ENCODE results near the gene NCLN.

GRCh38 chr19:3178973-3179738, 6.6 kb upstream of the NCLN start:
- TF ChIP-seq, protein P1, sequence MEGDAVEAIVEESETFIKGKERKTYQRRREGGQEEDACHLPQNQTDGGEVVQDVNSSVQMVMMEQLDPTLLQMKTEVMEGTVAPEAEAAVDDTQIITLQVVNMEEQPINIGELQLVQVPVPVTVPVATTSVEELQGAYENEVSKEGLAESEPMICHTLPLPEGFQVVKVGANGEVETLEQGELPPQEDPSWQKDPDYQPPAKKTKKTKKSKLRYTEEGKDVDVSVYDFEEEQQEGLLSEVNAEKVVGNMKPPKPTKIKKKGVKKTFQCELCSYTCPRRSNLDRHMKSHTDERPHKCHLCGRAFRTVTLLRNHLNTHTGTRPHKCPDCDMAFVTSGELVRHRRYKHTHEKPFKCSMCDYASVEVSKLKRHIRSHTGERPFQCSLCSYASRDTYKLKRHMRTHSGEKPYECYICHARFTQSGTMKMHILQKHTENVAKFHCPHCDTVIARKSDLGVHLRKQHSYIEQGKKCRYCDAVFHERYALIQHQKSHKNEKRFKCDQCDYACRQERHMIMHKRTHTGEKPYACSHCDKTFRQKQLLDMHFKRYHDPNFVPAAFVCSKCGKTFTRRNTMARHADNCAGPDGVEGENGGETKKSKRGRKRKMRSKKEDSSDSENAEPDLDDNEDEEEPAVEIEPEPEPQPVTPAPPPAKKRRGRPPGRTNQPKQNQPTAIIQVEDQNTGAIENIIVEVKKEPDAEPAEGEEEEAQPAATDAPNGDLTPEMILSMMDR (conservative IDR thresholded peaks at IDR 0.05; ENCODE audit: low read depth, low read length) = no peak
- no peak for TF ChIP-seq EZH2phosphoT487 (IDR thresholded peaks at IDR 0.05; ENCODE audit: borderline replicate concordance, low read length)

Measured in PC-3 (cell line).